Measurements from ENCODE around the gene VHLL.

DNA sequence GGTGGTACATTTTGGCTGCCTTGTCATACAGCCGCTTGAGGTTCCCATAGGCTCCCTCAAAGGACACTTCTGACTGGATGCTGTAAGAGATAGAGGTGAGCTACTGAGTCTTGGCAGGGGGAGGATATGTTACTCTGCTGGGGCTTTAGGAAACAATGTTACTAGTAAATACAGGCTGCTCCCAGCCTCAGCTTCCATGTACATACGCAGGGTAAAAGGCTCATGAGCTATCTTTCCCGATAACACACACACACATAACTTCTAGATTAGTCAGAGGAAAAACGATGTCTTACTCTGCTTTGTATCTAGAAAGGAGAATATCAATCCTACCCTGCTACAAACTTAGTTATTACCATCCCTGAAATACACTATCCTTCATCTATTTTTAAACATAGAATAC, 30.8 kb downstream of the VHLL start:
- TF ChIP-seq, protein P1, sequence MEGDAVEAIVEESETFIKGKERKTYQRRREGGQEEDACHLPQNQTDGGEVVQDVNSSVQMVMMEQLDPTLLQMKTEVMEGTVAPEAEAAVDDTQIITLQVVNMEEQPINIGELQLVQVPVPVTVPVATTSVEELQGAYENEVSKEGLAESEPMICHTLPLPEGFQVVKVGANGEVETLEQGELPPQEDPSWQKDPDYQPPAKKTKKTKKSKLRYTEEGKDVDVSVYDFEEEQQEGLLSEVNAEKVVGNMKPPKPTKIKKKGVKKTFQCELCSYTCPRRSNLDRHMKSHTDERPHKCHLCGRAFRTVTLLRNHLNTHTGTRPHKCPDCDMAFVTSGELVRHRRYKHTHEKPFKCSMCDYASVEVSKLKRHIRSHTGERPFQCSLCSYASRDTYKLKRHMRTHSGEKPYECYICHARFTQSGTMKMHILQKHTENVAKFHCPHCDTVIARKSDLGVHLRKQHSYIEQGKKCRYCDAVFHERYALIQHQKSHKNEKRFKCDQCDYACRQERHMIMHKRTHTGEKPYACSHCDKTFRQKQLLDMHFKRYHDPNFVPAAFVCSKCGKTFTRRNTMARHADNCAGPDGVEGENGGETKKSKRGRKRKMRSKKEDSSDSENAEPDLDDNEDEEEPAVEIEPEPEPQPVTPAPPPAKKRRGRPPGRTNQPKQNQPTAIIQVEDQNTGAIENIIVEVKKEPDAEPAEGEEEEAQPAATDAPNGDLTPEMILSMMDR (IDR thresholded peaks at IDR 0.05), result no peak
- no peak for TF ChIP-seq EP300 (IDR thresholded peaks at IDR 0.05; ENCODE audit: low read depth)
